ENCODE results near the gene CHRD. TPM values are rescaled to one million over a fixed set of nuclear protein-coding genes. Genes with fewer than 3 reads are reported as not detected.

CHRD gene
- total RNA-seq, 1 experiment from 2014 or later: 1.8 TPM

DNA sequence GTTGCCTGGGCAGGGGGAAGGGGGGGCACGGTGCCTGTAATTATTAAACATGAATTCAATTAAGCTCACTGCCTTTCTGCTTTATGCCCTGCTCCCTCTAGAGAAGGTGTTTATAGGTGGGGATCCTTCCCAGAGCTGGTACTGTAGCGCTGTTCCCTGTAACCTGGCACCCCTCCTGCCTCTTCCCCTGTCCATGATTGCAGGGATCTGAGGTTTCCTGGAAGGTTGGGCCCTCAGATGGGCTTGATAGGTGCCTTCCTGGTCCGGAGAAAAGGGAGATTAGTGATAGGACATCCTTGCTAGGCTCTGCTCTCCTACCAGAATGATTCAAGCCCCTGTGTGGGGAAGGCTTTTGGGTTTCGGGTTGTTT is 44.6 kb upstream of the CHRD start:
- peaks cover 34 to 37% of the 10 kb centered on the region in 2 experiments for H3K4me1 Mint-ChIP-seq
- Histone ChIP-seq H2BK5ac (ENCODE audit: insufficient read length, low read length) (no peak overlapping the region), H3K79me1 (ENCODE audit: insufficient read depth, low read depth, low read length, poor library complexity, severe bottlenecking) (no peaks in the 10 kb centered on the region), H2BK12ac (ENCODE audit: insufficient read length, low read depth, low read length) (no peak overlapping the region), H2BK20ac (ENCODE audit: low read depth, low read length, poor library complexity, severe bottlenecking) (no peak overlapping the region), H3K23ac (ENCODE audit: insufficient read length, low read depth, low read length) (no peak overlapping the region), H3K79me2 (ENCODE audit: insufficient read depth, low read length) (no peaks in the 10 kb centered on the region), H4K8ac (replicated peaks; ENCODE audit: insufficient read length, low read depth, low read length) (no peak overlapping the region), H4K91ac (ENCODE audit: insufficient read length, low read depth, low read length) (no peak overlapping the region), H3K18ac (ENCODE audit: insufficient read length, low read depth, low read length) (no peak overlapping the region), H2AFZ (ENCODE audit: low read length) (no peak overlapping the region), H3K23me2 (ENCODE audit: insufficient read length, low read depth, low read length, poor library complexity, severe bottlenecking) (peaks cover 10% of the 10 kb centered on the region), H3K56ac (ENCODE audit: insufficient read length, low read depth, low read length) (no peak overlapping the region), H3K27ac (ENCODE audit: insufficient read length, low read depth, low read length) (peak overlapping the region; percentile 10), H3K4ac (ENCODE audit: low read depth, low read length) (no peak overlapping the region), H3K4me1 (ENCODE audit: insufficient read depth, low read length) (no peaks in the 10 kb centered on the region), H3K9me3 (ENCODE audit: control insufficient read depth, low read depth, low read length) (no peaks in the 10 kb centered on the region), H3K9ac (ENCODE audit: extremely low read depth, insufficient read length, low read length) (no peak overlapping the region), H3K14ac (ENCODE audit: insufficient read depth, low read length) (no peak overlapping the region), H4K5ac (ENCODE audit: insufficient read length, low read depth, low read length) (no peak overlapping the region), H3T11ph (ENCODE audit: low read length) (no peak overlapping the region), H3K27me3 (ENCODE audit: insufficient read depth, low read length) (no peaks in the 10 kb centered on the region), H2BK120ac (ENCODE audit: low read depth, low read length, poor library complexity, severe bottlenecking) (no peak overlapping the region), H2AK5ac (ENCODE audit: insufficient read length, low read length) (no peak overlapping the region), H3K4me2 (ENCODE audit: insufficient read depth, insufficient read length, low read length) (peak overlapping the region; percentile 81), H2BK15ac (ENCODE audit: low read depth, low read length) (no peak overlapping the region), H4K20me1 (ENCODE audit: control insufficient read depth, insufficient read depth, insufficient read length) (peaks cover 4% of the 10 kb centered on the region)
- whole genome bisulfite sequencing (ENCODE audit: extremely low coverage, insufficient read length, low lambda C conversion rate): no CpG with 5 or more reads among the region's 4 CpGs
- no peaks in the 10 kb centered on the region; the same call in none of the 2 replicates for H3K27me3 Mint-ChIP-seq (ENCODE audit: low read depth)
- TF ChIP-seq, protein P1, sequence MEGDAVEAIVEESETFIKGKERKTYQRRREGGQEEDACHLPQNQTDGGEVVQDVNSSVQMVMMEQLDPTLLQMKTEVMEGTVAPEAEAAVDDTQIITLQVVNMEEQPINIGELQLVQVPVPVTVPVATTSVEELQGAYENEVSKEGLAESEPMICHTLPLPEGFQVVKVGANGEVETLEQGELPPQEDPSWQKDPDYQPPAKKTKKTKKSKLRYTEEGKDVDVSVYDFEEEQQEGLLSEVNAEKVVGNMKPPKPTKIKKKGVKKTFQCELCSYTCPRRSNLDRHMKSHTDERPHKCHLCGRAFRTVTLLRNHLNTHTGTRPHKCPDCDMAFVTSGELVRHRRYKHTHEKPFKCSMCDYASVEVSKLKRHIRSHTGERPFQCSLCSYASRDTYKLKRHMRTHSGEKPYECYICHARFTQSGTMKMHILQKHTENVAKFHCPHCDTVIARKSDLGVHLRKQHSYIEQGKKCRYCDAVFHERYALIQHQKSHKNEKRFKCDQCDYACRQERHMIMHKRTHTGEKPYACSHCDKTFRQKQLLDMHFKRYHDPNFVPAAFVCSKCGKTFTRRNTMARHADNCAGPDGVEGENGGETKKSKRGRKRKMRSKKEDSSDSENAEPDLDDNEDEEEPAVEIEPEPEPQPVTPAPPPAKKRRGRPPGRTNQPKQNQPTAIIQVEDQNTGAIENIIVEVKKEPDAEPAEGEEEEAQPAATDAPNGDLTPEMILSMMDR (conservative IDR thresholded peaks at IDR 0.05): no peak
- peak overlapping the region; percentile 86 to 93 for H3K4me3 Mint-ChIP-seq
- DNase-seq: peak; percentile 55
- H3K9me3 Mint-ChIP-seq: no peaks in the 10 kb centered on the region
- peak overlapping the region; percentile 82 to 98 (median 96); a peak in 6 of 7 replicates for H3K27ac Mint-ChIP-seq
- peaks cover 36 to 56% (median 42%) of the 10 kb centered on the region in 3 experiments for H3K36me3 Mint-ChIP-seq (ENCODE audit: insufficient read depth in 1 of 3, low read depth in 3 of 3)
